Heart right ventricle (tissue), 16 donors: Measurements from ENCODE around the gene MAP4K4. TPM values are rescaled to one million over a fixed set of nuclear protein-coding genes. Genes with fewer than 3 reads are reported as not detected.

Experiments
- ATAC-seq, 8 donors: fragments of 200-7000 bp; cut with Tn5 transposase; one replicate each; pipeline ENCODE4 v1.9.1; 2020; ENCODE audit warnings: mild to moderate bottlenecking in 8 of 8, moderate library complexity in 8 of 8, moderate number of reproducible peaks in 1 of 8
- DNase-seq, 2 donors: peaks; one replicate each; pipeline ENCODE4 v3.0.0-alpha.2; 2020
- H3K27ac ChIP-seq, 10 donors: fragments of 200-600 bp; sonication (generic) in 2 of 10; one replicate each; pipeline versions ENCODE4 v1.5.0 to v1.8.0; 2020 to 2022; ENCODE audit warnings: mild to moderate bottlenecking in 3 of 10
- H3K27me3 ChIP-seq, 7 donors: fragments of 200-600 bp; one replicate each; pipeline ENCODE4 v1.8.0; 2021 to 2022; ENCODE audit warnings: mild to moderate bottlenecking in 2 of 7
- H3K36me3 ChIP-seq, 9 donors: fragments of 200-600 bp; sonication (generic) in 1 of 9; one replicate each; pipeline versions ENCODE4 v1.5.0 to v1.8.0; 2020 to 2022; ENCODE audit warnings: mild to moderate bottlenecking in 2 of 9
- H3K4me1 ChIP-seq, 9 donors: fragments of 200-600 bp; sonication (generic) in 1 of 9; one replicate each; pipeline versions ENCODE4 v1.5.0 to v1.8.0; 2020 to 2022; ENCODE audit warnings: mild to moderate bottlenecking in 4 of 9
- H3K4me3 ChIP-seq, 10 donors: fragments of 200-600 bp; sonication (generic) in 2 of 10; one replicate each; pipeline versions ENCODE4 v1.5.0 to v1.8.0; 2020 to 2022; ENCODE audit warnings: mild to moderate bottlenecking in 7 of 10, moderate library complexity in 2 of 10
- H3K9me3 ChIP-seq, 11 donors: fragments of 200-600 bp in 10 of 11; sonication (generic) in 2 of 11; one replicate each; pipeline versions ENCODE4 v1.5.0 to v1.8.0; 2013 to 2022; ENCODE audit warnings: mild to moderate bottlenecking in 2 of 11, control low read depth in 1 of 11, moderate library complexity in 1 of 11
- WGBS, 2 donors: extraction: QIAGEN DNeasy Blood & Tissue Kit; methylation state at CpG; one replicate each; pipeline ENCODE4 v1.1.7; 2013; ENCODE audit warnings: inconsistent platforms in 1 of 2; 5-methylcytosine and 5-hydroxymethylcytosine counted together
- intact Hi-C, 10 donors: fragments of 100-400 bp; cut with DNase I; formaldehyde crosslinking; loops; one replicate each; pipeline versions ENCODE4 v1.11.1 to v1.14.2; 2022
- polyA plus RNA-seq, 2 donors: library from polyadenylated mRNA; stranded (reverse); fragments of 200-250 nt; gene quantifications; one replicate each; pipeline ENCODE4 v1.2.3, GENCODE V29; 2013
- total RNA-seq, 10 donors: library from RNA; stranded (reverse); fragmentation: NEBNext Ultra II Directional in 3 of 10; extraction: Animal tissue kit (Norgen Biotek cat#: 25700) in 3 of 10; gene quantifications; one replicate each; pipeline versions ENCODE4 v1.2.1 to v1.2.4, GENCODE V29; 2021 to 2023
- TF ChIP-seq, protein P1 (sequence below), 9 donors: fragments of 200-600 bp; sonication (generic) in 2 of 9; IDR thresholded peaks; one replicate each; pipeline versions ENCODE4 v1.5.0 to v1.8.0; 2021 to 2022; ENCODE audit warnings: antibody characterized with exemption in 9 of 9, mild to moderate bottlenecking in 5 of 9, moderate library complexity in 1 of 9
- donor health status: Arrhythmogenic right ventricular cardiomyopathy.
- donor health status: ischemic (EF 13 %, LVEDD 7.1; RV severe dilation, severe dysfunction).
- donor health status: healthy with polysubstance abuse.
- donor health status: DM: no; HTN: yes; CAD: no.
- donor health status: DM: no; HTN: no; CAD: no.
- donor health status: ischemic (EF 25% LVEDD 6.9; RV normal size, moderate dysfunction).
- donor health status: ischemic (EF 25% LVEDD 5.7; RV mildly dilated, moderate dysfunction).
- donor health status: healthy.
- donor health status: DM: yes; HTN: yes; CAD: no.
- donor health status: Ischemic cardiomyopathy.
- donor health status: ischemic (EF 35%, LVEDD 5.7; RV mildly dilated, moderate dysfunction).
- donor health status: nonischemic (EF 11% LVEDD 7.7; RV severe dilation, severe dysfunction).
- donor health status: DM: yes; HTN: yes; CAD: no.
- donor health status: PGD.
- donor health status: ischemic (EF 29% LVEDD 5.4; RV normal size, mild dysfunction).
- donor health status: nonischemic (EF 23%, LVEDD 6.1; RV moderate dilation, normal function).

MAP4K4 gene
- total and polyA plus RNA-seq, 12 donors = 44.3 to 116 (median 86.1) TPM

DNA sequence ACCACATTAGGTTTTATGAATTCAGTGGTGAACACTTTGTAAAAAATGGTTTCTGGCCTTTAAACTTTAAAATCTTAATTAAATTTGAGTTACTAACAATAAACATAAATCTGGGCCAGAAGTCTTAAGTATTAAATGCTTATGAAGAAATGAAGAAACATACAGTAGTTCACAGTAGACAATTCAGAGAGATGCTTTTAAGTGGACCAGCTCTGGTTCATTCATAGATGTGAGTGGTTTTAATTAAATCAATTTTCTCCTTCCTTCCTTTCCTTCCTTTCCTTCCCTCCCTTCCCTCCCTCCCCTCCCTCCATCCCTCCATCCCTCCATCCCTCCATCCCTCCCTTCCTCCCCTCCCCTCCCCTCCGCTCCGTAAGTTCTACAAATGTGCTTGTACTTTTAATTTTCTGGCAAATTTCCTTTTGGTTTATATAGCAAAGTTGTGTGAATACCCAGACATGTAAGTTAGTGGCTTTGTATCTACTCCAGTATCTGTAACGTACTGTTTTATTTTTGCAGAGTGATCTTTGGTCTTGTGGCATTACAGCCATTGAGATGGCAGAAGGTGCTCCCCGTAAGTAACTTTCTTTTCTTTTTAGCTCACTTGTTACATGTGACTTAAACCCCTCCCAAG is 136.5 kb downstream of the MAP4K4 start:
- peaks cover 4 to 32% (median 28%) of the 10 kb centered on the region in 9 donors for H3K4me1 ChIP-seq
- DNase-seq (no peak), ATAC-seq (no peak)
- no peaks in the 10 kb centered on the region for H3K9me3 ChIP-seq
- no peaks in the 10 kb centered on the region for H3K27me3 ChIP-seq
- TF ChIP-seq, protein P1, sequence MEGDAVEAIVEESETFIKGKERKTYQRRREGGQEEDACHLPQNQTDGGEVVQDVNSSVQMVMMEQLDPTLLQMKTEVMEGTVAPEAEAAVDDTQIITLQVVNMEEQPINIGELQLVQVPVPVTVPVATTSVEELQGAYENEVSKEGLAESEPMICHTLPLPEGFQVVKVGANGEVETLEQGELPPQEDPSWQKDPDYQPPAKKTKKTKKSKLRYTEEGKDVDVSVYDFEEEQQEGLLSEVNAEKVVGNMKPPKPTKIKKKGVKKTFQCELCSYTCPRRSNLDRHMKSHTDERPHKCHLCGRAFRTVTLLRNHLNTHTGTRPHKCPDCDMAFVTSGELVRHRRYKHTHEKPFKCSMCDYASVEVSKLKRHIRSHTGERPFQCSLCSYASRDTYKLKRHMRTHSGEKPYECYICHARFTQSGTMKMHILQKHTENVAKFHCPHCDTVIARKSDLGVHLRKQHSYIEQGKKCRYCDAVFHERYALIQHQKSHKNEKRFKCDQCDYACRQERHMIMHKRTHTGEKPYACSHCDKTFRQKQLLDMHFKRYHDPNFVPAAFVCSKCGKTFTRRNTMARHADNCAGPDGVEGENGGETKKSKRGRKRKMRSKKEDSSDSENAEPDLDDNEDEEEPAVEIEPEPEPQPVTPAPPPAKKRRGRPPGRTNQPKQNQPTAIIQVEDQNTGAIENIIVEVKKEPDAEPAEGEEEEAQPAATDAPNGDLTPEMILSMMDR (IDR thresholded peaks at IDR 0.05) = no peak
- WGBS, 2 donors = 84 to 91% methylated on average over 4 of the region's 4 CpGs
- H3K27ac ChIP-seq = no peak overlapping the region
- intact Hi-C loops = loop anchor here (2.0 to 10.0 kb wide), 10 partner anchors 42 to 492 kb away; partner anchors contain the start of gene MAP4K4 (in 2 of the 10)
- peaks cover 0 to 99% (median 34%) of the 10 kb centered on the region in 9 donors for H3K36me3 ChIP-seq
- no peak overlapping the region for H3K4me3 ChIP-seq

DNA sequence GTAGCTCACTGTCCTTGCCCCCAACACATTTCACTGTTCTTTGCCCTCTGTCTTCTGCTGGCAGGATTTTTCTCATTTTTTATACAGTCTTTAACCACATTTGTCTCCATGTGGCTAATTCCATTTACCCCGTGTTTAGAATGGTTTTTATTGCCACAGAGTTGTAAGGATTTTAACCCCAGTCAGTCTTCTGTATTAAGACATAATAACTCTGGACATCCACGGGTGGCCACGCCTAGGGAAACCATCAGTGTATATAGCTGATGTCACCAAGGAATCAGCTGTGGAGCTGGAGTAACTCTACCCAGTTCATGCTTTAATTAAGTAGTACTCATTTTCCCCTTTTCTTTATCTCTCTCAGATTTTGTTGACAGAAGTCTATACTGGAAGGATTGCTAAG is 139.8 kb downstream of the MAP4K4 start:
- Histone ChIP-seq H3K27me3 (no peaks in the 10 kb centered on the region), H3K4me3 (no peak overlapping the region), H3K9me3 (no peaks in the 10 kb centered on the region), H3K36me3 (peaks cover 0 to 99% (median 36%) of the 10 kb centered on the region in 9 donors), H3K4me1 (peaks cover 0 to 7% (median 2%) of the 10 kb centered on the region in 9 donors), H3K27ac (no peak overlapping the region)
- ATAC-seq (no peak), DNase-seq (no peak)
- TF ChIP-seq, protein P1 (IDR thresholded peaks at IDR 0.05) = no peak
- intact Hi-C loops = loop anchor here in 2 of 10 donors (10.0 kb wide), 2 partner anchors 313 to 413 kb away; no protein-coding TSS in a partner anchor
- WGBS, 2 donors = 76 to 82% methylated on average over 3 of the region's 3 CpGs

DNA sequence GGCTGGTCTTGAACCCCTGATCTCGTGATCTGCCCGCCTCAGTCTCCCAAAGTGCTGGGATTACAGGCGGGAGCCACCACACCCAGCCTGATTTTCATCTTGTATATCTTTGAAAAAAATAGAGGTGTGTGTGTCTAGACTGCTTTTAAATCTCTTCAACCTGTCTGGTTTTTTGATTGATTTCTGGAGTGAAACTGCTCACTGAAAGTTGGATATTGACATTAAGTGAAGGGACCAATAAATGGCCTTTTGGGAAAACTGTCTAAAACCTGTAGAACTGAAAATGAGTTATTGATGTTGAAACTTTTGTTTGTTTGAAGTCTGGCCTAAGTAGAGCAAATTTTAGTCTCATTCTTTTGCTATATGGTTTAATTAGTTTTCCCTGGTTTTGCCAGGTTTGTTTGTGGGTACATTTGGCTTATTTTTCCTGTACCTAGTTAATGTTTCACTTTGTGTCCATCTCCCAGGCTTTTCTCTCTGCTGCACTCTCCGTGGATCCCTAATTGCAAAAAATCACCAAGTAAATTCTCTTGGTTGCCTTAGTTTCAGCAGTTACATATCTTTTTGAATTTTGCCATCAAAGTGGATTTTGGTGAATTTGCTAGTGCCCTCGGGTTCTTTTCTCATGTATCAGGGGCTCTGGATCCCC is 144.3 kb downstream of the MAP4K4 start:
- Histone ChIP-seq H3K4me3 (no peak overlapping the region), H3K27ac (no peak overlapping the region), H3K4me1 (peaks cover 0 to 26% (median 18%) of the 10 kb centered on the region in 9 donors), H3K27me3 (no peaks in the 10 kb centered on the region), H3K36me3 (peaks cover 0 to 100% (median 34%) of the 10 kb centered on the region in 9 donors), H3K9me3 (no peaks in the 10 kb centered on the region)
- 92 to 95% methylated on average over 5 of the region's 5 CpGs for WGBS, 2 donors
- intact Hi-C loops = no loop called here
- ATAC-seq (no peak), DNase-seq (no peak)
- TF ChIP-seq, protein P1 (IDR thresholded peaks at IDR 0.05) = no peak

- peaks cover 0 to 26% (median 18%) of the 10 kb centered on the region in 9 donors for H3K4me1 ChIP-seq
- peak in 2 of 8 donors; percentile 8 to 21 for ATAC-seq
- TF ChIP-seq, protein P1 (IDR thresholded peaks at IDR 0.05) = no peak
- H3K4me3 ChIP-seq = no peak overlapping the region
- intact Hi-C loops = no loop called here
- H3K36me3 ChIP-seq = peaks cover 0 to 100% (median 34%) of the 10 kb centered on the region in 9 donors
- H3K27me3 ChIP-seq = no peaks in the 10 kb centered on the region
- 79 to 91% methylated on average over 1 of the region's 1 CpG for WGBS, 2 donors
- H3K27ac ChIP-seq = peak overlapping the region in 2 of 10 donors; percentile 17 to 25
- no peaks in the 10 kb centered on the region for H3K9me3 ChIP-seq
- no peak for DNase-seq
These were observed 145.0 kb downstream of the MAP4K4 start for GRCh38 chr2:101842471-101842870.
